ENCODE data around the gene USP34. TPM values are rescaled to one million over a fixed set of nuclear protein-coding genes. Genes with fewer than 3 reads are reported as not detected.

USP34 gene
- total and polyA plus RNA-seq, 2 donors from 2014 or later, result 37.2 to 112 TPM

- Histone ChIP-seq H3K9ac (ENCODE audit: low read length in 3 of 3) (no peak overlapping the region), H3K9me3 (ENCODE audit: control insufficient read depth in 2 of 3, insufficient read depth in 1 of 3, low read length in 3 of 3) (no peaks in the 10 kb centered on the region), H3K4me3 (ENCODE audit: low read length in 3 of 3) (no peak overlapping the region), H3K4me1 (ENCODE audit: control insufficient read depth in 2 of 3, insufficient read depth in 2 of 3, low read depth in 1 of 3, low read length in 3 of 3) (no peaks in the 10 kb centered on the region), H3K27me3 (ENCODE audit: control insufficient read depth, insufficient read depth, low read length) (no peaks in the 10 kb centered on the region), H3K27ac (ENCODE audit: low read depth in 2 of 2, low read length in 2 of 2) (no peak overlapping the region), H3K36me3 (ENCODE audit: control insufficient read depth in 2 of 3, insufficient read depth in 3 of 3, low read length in 3 of 3) (peaks cover 5 to 34% (median 13%) of the 10 kb centered on the region in 3 donors)
- FAIRE-seq (no peak), DNase-seq (no peak)
- intact Hi-C loops (cut with DNase I), result no loop called here
- no peak for TF ChIP-seq CTCF (IDR thresholded peaks at IDR 0.05; ENCODE audit: borderline replicate concordance, extremely low read depth, insufficient read depth)
Measured at GRCh38 chr2:61244694-61245093, 226.2 kb downstream of the USP34 start.

GRCh38 chr2:61241266-61241665 is 229.6 kb downstream of the USP34 start:
- H3K4me3 ChIP-seq (ENCODE audit: low read length in 3 of 3), result no peak overlapping the region
- H3K9ac ChIP-seq (ENCODE audit: low read length in 3 of 3), result no peak overlapping the region
- no peak overlapping the region for H3K27ac ChIP-seq (ENCODE audit: low read depth in 2 of 2, low read length in 2 of 2)
- peaks cover 0 to 32% (median 4%) of the 10 kb centered on the region in 3 donors for H3K36me3 ChIP-seq (ENCODE audit: control insufficient read depth in 2 of 3, insufficient read depth in 3 of 3, low read length in 3 of 3)
- intact Hi-C loops (cut with DNase I), result no loop called here
- H3K9me3 ChIP-seq (ENCODE audit: control insufficient read depth in 2 of 3, insufficient read depth in 1 of 3, low read length in 3 of 3), result no peaks in the 10 kb centered on the region
- DNase-seq (no peak), FAIRE-seq (no peak)
- no peaks in the 10 kb centered on the region for H3K4me1 ChIP-seq (ENCODE audit: control insufficient read depth in 2 of 3, insufficient read depth in 2 of 3, low read depth in 1 of 3, low read length in 3 of 3)
- TF ChIP-seq CTCF (IDR thresholded peaks at IDR 0.05; ENCODE audit: borderline replicate concordance, extremely low read depth, insufficient read depth), result no peak
- H3K27me3 ChIP-seq (ENCODE audit: control insufficient read depth, insufficient read depth, low read length), result no peaks in the 10 kb centered on the region

- Histone ChIP-seq H3K27me3 (ENCODE audit: control insufficient read depth, insufficient read depth, low read length) (no peaks in the 10 kb centered on the region), H3K9me3 (ENCODE audit: control insufficient read depth in 2 of 3, insufficient read depth in 1 of 3, low read length in 3 of 3) (no peaks in the 10 kb centered on the region), H3K4me1 (ENCODE audit: control insufficient read depth in 2 of 3, insufficient read depth in 2 of 3, low read depth in 1 of 3, low read length in 3 of 3) (no peaks in the 10 kb centered on the region), H3K4me3 (ENCODE audit: low read length in 3 of 3) (no peak overlapping the region), H3K27ac (ENCODE audit: low read depth in 2 of 2, low read length in 2 of 2) (no peak overlapping the region), H3K9ac (ENCODE audit: low read length in 3 of 3) (no peak overlapping the region), H3K36me3 (ENCODE audit: control insufficient read depth in 2 of 3, insufficient read depth in 3 of 3, low read length in 3 of 3) (peaks cover 0 to 22% (median 7%) of the 10 kb centered on the region in 3 donors)
- intact Hi-C loops (cut with DNase I), result no loop called here
- FAIRE-seq (no peak), DNase-seq (peak in 1 of 5 donors; percentile 8)
- no peak for TF ChIP-seq CTCF (IDR thresholded peaks at IDR 0.05; ENCODE audit: borderline replicate concordance, extremely low read depth, insufficient read depth)
Measured at GRCh38 chr2:61238219-61239012, 232.5 kb downstream of the USP34 start.

Measured in kidney (tissue), 14 donors.